IMR-90 (cell line): ENCODE measurements around the gene FARS2.

Source experiments
- BHLHE40 ChIP-seq: fragments of 150-350 bp; IDR thresholded peaks from 2 replicates; pipeline ENCODE4 v1.6.1; 2016; ENCODE audit warnings: mild to moderate bottlenecking, low read depth, low read length
- CEBPB ChIP-seq: IDR thresholded peaks from 2 replicates; pipeline ENCODE4 v1.6.1; 2012; ENCODE audit warnings: low read depth, low read length, improper control_type of control experiment
- CHD1 ChIP-seq: IDR thresholded peaks from 2 replicates; pipeline ENCODE4 v1.6.1; 2012; ENCODE audit warnings: low read depth, low read length, improper control_type of control experiment
- NFE2L2 ChIP-seq: fragments of 150-350 bp; IDR thresholded peaks from 2 replicates; pipeline ENCODE4 v1.6.1; 2016; ENCODE audit warnings: low read depth, mild to moderate bottlenecking, low read length
- POLR2A ChIP-seq: IDR thresholded peaks from 2 replicates; pipeline ENCODE4 v1.6.1; 2012; ENCODE audit warnings: mild to moderate bottlenecking, low read depth, low read length
- RAD21 ChIP-seq: IDR thresholded peaks from 2 replicates; pipeline ENCODE4 v1.6.1; 2012; ENCODE audit warnings: low read length, improper control_type of control experiment
- RCOR1 ChIP-seq: IDR thresholded peaks from 2 replicates; pipeline ENCODE4 v1.6.1; 2012; ENCODE audit warnings: mild to moderate bottlenecking, low read length, improper control_type of control experiment; ENCODE audit not compliant: insufficient replicate concordance
- TF ChIP-seq, protein P1 (sequence below): conservative IDR thresholded peaks from 2 replicates; pipeline ENCODE4 v1.5.1; 2012; ENCODE audit warnings: mild to moderate bottlenecking, low read depth, low read length, improper control_type of control experiment
- TF ChIP-seq, protein P2 (sequence below): fragments of 150-350 bp; IDR thresholded peaks from 2 replicates; pipeline ENCODE4 v1.6.1; 2017; ENCODE audit warnings: mild to moderate bottlenecking, antibody characterized with exemption, low read length, low read depth

DNA sequence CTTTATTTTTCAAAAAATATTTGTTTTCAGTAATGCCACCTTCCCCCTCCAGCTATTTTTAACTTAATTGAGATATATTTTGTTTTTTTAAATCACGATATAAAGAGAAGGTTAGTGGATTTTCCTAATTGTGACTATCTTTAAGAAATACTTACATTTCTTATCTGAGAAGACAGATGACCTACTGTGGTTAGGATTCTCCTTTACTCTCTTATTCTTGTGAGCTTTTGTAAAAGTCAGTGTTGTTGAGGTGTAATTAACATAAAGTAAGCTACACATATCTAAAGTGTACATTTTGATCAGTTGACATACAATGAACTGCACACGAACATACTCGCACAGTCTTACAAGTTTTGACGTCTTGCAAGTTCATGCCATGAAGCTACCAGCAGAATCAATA is 144.7 kb downstream of the FARS2 start:
- TF ChIP-seq POLR2A (no peak), RAD21 (no peak), NFE2L2 (no peak), BHLHE40 (no peak), CHD1 (no peak), RCOR1 (no peak), CEBPB (no peak)
- TF ChIP-seq, protein P1, sequence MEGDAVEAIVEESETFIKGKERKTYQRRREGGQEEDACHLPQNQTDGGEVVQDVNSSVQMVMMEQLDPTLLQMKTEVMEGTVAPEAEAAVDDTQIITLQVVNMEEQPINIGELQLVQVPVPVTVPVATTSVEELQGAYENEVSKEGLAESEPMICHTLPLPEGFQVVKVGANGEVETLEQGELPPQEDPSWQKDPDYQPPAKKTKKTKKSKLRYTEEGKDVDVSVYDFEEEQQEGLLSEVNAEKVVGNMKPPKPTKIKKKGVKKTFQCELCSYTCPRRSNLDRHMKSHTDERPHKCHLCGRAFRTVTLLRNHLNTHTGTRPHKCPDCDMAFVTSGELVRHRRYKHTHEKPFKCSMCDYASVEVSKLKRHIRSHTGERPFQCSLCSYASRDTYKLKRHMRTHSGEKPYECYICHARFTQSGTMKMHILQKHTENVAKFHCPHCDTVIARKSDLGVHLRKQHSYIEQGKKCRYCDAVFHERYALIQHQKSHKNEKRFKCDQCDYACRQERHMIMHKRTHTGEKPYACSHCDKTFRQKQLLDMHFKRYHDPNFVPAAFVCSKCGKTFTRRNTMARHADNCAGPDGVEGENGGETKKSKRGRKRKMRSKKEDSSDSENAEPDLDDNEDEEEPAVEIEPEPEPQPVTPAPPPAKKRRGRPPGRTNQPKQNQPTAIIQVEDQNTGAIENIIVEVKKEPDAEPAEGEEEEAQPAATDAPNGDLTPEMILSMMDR: no peak
- TF ChIP-seq, protein P2, sequence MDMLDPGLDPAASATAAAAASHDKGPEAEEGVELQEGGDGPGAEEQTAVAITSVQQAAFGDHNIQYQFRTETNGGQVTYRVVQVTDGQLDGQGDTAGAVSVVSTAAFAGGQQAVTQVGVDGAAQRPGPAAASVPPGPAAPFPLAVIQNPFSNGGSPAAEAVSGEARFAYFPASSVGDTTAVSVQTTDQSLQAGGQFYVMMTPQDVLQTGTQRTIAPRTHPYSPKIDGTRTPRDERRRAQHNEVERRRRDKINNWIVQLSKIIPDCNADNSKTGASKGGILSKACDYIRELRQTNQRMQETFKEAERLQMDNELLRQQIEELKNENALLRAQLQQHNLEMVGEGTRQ: no peak
